GM23248 (cell line): ENCODE data around the gene BICRA.

ENCODE experiments used
- EZH2 ChIP-seq: fragments of 200-600 bp; sonication (generic); IDR thresholded peaks from 2 replicates; pipeline ENCODE4 v1.6.1; 2018; ENCODE audit warnings: antibody characterized with exemption, mild to moderate bottlenecking; ENCODE audit not compliant: insufficient read depth, poor library complexity, severe bottlenecking
- EZH2phosphoT487 ChIP-seq: fragments of 200-600 bp; sonication (generic); IDR thresholded peaks from 2 replicates; pipeline ENCODE4 v1.6.1; 2018; ENCODE audit warnings: antibody characterized with exemption, moderate library complexity, mild to moderate bottlenecking, low read depth; ENCODE audit not compliant: insufficient read depth

- no peak for TF ChIP-seq EZH2phosphoT487
- no peak for TF ChIP-seq EZH2
Observed at GRCh38 chr19:47626238-47626637, 17.3 kb downstream of the BICRA start.
